K562 (cell line): ENCODE data around the gene INSIG1. TPM values are rescaled to one million over a fixed set of nuclear protein-coding genes. Genes with fewer than 3 reads are reported as not detected.
A peak's percentile ranks its signal among the peaks of the same experiment; 100 is the strongest.

ENCODE experiments used
- BDP1 ChIP-seq: IDR thresholded peaks from 3 replicates; pipeline ENCODE4 v1.6.1; 2011; ENCODE audit not compliant: insufficient read length, insufficient read depth
- CAMTA2 ChIP-seq: fragments of 250-450 bp; sonication (Bioruptor Pico); conservative IDR thresholded peaks from 2 replicates; pipeline ENCODE4 v1.5.1; 2022
- CHD1 ChIP-seq: fragments of 200-600 bp; sonication (generic); IDR thresholded peaks from one replicate; pipeline ENCODE4 v1.6.1; 2012; ENCODE audit warnings: mild to moderate bottlenecking, moderate library complexity, low read length, inconsistent platforms
- EGR1 ChIP-seq: fragments of 450-650 bp; conservative IDR thresholded peaks from 2 replicates; pipeline ENCODE4 v1.6.1; 2017; ENCODE audit warnings: mild to moderate bottlenecking
- GTF2F1 ChIP-seq: IDR thresholded peaks from 2 replicates; pipeline ENCODE4 v1.6.1; 2011; ENCODE audit warnings: low read depth, low read length, improper control_type of control experiment
- HDAC8 ChIP-seq: fragments of 450-650 bp; IDR thresholded peaks from 2 replicates; pipeline ENCODE4 v1.6.1; 2016; ENCODE audit warnings: mild to moderate bottlenecking, missing genetic modification characterization, moderate library complexity, missing compliant biosample characterization
- KLF1 ChIP-seq: fragments of 450-650 bp; IDR thresholded peaks from 2 replicates; pipeline ENCODE4 v1.6.1; 2016; ENCODE audit warnings: missing genetic modification characterization, missing compliant biosample characterization
- MTA1 ChIP-seq: fragments of 450-650 bp; IDR thresholded peaks from 2 replicates; pipeline ENCODE4 v1.6.1; 2017; ENCODE audit warnings: borderline replicate concordance
- RHOXF2B ChIP-seq: fragments of 250-450 bp; sonication (Bioruptor Pico); conservative IDR thresholded peaks from 2 replicates; pipeline ENCODE4 v1.5.1; 2021
- SMAD4 ChIP-seq: fragments of 250-450 bp; sonication (Bioruptor Pico); conservative IDR thresholded peaks from 2 replicates; pipeline ENCODE4 v1.8.0; 2021; ENCODE audit warnings: inconsistent platforms, mild to moderate bottlenecking, moderate library complexity
- TAF15 ChIP-seq: fragments of 200-400 bp; formaldehyde crosslinking; IDR thresholded peaks from 2 replicates; pipeline ENCODE4 v1.6.1; 2017; ENCODE audit warnings: mild to moderate bottlenecking, low read depth, low read length, moderate library complexity
- TSC22D4 ChIP-seq: fragments of 450-650 bp; IDR thresholded peaks from 2 replicates; pipeline ENCODE4 v1.6.1; 2016; ENCODE audit warnings: missing genetic modification characterization, missing biosample characterization, control low read depth
- ZBTB2 ChIP-seq: fragments of 450-650 bp; IDR thresholded peaks from 2 replicates; pipeline ENCODE4 v1.6.1; 2016; ENCODE audit warnings: antibody characterized with exemption
- ZNF253 ChIP-seq: fragments of 250-450 bp; sonication (Bioruptor Pico); conservative IDR thresholded peaks from 2 replicates; pipeline ENCODE4 v1.6.1; 2021; ENCODE audit warnings: mild to moderate bottlenecking
- ZSCAN32 ChIP-seq: fragments of 450-650 bp; formaldehyde crosslinking; IDR thresholded peaks from 2 replicates; pipeline ENCODE4 v1.4.0; 2020; ENCODE audit warnings: mild to moderate bottlenecking, moderate library complexity
- polyA plus RNA-seq, 8 experiments: library from polyadenylated mRNA; depleted of rRNA in 4 of 8; stranded (reverse) in 5 of 8; unstranded in 3 of 8; fragments of >200 nt; fragmentation: Nextera tagmentation in 2 of 8; fragmentation: Illumina TruSeq in 1 of 8; extraction: Ambion mirVana in 2 of 8; extraction: Trizol in 1 of 8; gene quantifications; 2 replicates each; pipeline versions ENCODE4 v1.2.1 to v1.2.3, GENCODE V29; 2011 to 2014; ENCODE audit warnings: inconsistent platforms in 1 of 8, missing spikeins in 1 of 8
- total RNA-seq, 7 experiments: library from RNA; depleted of rRNA in 6 of 7; stranded (reverse); fragments of >200 nt in 6 of 7; fragmentation: Illumina TruSeq in 2 of 7; extraction: Trizol in 2 of 7; gene quantifications; 2 replicates each; pipeline versions ENCODE4 v1.2.1 to v1.2.3, GENCODE V29; 2011 to 2021; ENCODE audit warnings: low replicate concordance in 1 of 7
- TF ChIP-seq, protein P1 (sequence below): fragments of 450-650 bp; IDR thresholded peaks from 2 replicates; pipeline ENCODE4 v1.6.1; 2016; ENCODE audit warnings: mild to moderate bottlenecking

Gene INSIG1
- total and polyA plus RNA-seq, 9 of the 15 experiments (the other 6 are each of a cell fraction or from before 2014, with no cell fraction given) = 57.1 to 787 (median 238) TPM

DNA sequence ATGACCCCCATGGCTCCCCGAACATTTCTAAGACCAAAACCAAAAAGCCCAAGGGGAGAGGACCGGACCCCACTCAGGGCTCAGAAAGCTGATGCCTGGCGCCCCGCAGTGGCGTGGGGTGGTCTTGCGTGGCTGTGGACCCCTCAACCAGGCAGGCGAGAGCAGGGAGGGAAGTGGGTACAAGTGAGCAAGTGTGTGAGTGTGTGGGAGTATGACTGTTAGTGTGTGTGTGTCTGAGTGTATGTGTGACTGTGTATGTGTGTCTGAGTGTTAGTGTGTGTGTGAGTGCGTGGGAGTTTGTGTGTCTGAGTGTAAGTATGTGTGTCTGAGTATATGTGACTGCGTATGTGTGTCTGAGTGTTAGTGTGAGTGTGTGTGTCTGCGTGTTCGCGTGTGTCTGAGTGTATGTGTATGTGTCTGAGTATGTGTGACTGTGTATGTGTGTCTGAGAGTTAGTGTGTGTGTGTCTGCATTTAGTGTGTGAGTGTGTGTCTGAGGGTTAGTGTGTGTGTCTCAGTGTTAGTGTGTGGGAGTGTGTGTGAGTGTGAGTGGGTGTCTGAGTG, 34.0 kb upstream of the INSIG1 start (continued):
- TF ChIP-seq GTF2F1 (no peak), SMAD4 (CRISPR knock-in tag) (no peak), TAF15 (no peak), ZSCAN32 (no peak), HDAC8 (tag) (no peak), MTA1 (0 out of 2 replicates have a peak, but pooled peaks have one; percentile 49), RHOXF2B (no peak), ZBTB2 (peak; percentile 70), CHD1 (no peak), CAMTA2 (CRISPR knock-in tag) (no peak), BDP1 (no peak), TSC22D4 (tag) (peak; percentile 90; the same call in 1 of the 2 replicates), EGR1 (peak; percentile 63), ZNF253 (CRISPR knock-in tag) (no peak), KLF1 (tag) (no peak)
- TF ChIP-seq, protein P1, sequence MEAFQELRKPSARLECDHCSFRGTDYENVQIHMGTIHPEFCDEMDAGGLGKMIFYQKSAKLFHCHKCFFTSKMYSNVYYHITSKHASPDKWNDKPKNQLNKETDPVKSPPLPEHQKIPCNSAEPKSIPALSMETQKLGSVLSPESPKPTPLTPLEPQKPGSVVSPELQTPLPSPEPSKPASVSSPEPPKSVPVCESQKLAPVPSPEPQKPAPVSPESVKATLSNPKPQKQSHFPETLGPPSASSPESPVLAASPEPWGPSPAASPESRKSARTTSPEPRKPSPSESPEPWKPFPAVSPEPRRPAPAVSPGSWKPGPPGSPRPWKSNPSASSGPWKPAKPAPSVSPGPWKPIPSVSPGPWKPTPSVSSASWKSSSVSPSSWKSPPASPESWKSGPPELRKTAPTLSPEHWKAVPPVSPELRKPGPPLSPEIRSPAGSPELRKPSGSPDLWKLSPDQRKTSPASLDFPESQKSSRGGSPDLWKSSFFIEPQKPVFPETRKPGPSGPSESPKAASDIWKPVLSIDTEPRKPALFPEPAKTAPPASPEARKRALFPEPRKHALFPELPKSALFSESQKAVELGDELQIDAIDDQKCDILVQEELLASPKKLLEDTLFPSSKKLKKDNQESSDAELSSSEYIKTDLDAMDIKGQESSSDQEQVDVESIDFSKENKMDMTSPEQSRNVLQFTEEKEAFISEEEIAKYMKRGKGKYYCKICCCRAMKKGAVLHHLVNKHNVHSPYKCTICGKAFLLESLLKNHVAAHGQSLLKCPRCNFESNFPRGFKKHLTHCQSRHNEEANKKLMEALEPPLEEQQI = no peak
